ENCODE results near the gene LUM. TPM values are rescaled to one million over a fixed set of nuclear protein-coding genes. Genes with fewer than 3 reads are reported as not detected.

LUM gene
- total and polyA plus RNA-seq, 2 of the 4 experiments (the other 2 are of a cell fraction), result 50.0 to 70.5 TPM

- no peak overlapping the region for H2BK120ac ChIP-seq (ENCODE audit: low read depth, low read length)
- H3K27ac ChIP-seq (ENCODE audit: insufficient read depth, low read length), result no peak overlapping the region
- H2BK15ac ChIP-seq (ENCODE audit: low read depth, low read length), result no peak overlapping the region
- DNase-seq (no peak), ATAC-seq (ENCODE audit: low read depth) (no peak)
- no peaks in the 10 kb centered on the region for H3K79me1 ChIP-seq (ENCODE audit: low read depth in 1 of 2, low read length in 2 of 2)
- H3K36me3 ChIP-seq (ENCODE audit: control insufficient read depth, insufficient read depth, low read length), result no peaks in the 10 kb centered on the region
- no peak overlapping the region for H3K18ac ChIP-seq (ENCODE audit: low read depth, low read length)
- no peak for TF ChIP-seq POLR2A (IDR thresholded peaks at IDR 0.05; ENCODE audit: low read depth, low read length)
- TF ChIP-seq, protein P1, sequence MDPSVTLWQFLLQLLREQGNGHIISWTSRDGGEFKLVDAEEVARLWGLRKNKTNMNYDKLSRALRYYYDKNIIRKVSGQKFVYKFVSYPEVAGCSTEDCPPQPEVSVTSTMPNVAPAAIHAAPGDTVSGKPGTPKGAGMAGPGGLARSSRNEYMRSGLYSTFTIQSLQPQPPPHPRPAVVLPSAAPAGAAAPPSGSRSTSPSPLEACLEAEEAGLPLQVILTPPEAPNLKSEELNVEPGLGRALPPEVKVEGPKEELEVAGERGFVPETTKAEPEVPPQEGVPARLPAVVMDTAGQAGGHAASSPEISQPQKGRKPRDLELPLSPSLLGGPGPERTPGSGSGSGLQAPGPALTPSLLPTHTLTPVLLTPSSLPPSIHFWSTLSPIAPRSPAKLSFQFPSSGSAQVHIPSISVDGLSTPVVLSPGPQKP (IDR thresholded peaks at IDR 0.05; ENCODE audit: borderline replicate concordance, low read depth, low read length), result no peak
- no peak for TF ChIP-seq MAFK (IDR thresholded peaks at IDR 0.05; ENCODE audit: low read depth, low read length)
- TF ChIP-seq MXI1 (IDR thresholded peaks at IDR 0.05; ENCODE audit: borderline replicate concordance, low read depth, low read length), result no peak
- no peak for TF ChIP-seq MAZ (IDR thresholded peaks at IDR 0.05; ENCODE audit: borderline replicate concordance, low read depth, low read length)
- no peak for TF ChIP-seq BHLHE40 (IDR thresholded peaks at IDR 0.05; ENCODE audit: low read depth, low read length)
- no peak for TF ChIP-seq FOS (IDR thresholded peaks at IDR 0.05; ENCODE audit: low read depth, low read length)
- no peak for TF ChIP-seq CEBPB (IDR thresholded peaks at IDR 0.05; ENCODE audit: low read depth, low read length)
- TF ChIP-seq NFE2L2 (IDR thresholded peaks at IDR 0.05; ENCODE audit: low read depth, low read length), result no peak
- TF ChIP-seq USF2 (IDR thresholded peaks at IDR 0.05; ENCODE audit: low read depth, low read length), result no peak
- TF ChIP-seq RAD21 (IDR thresholded peaks at IDR 0.05; ENCODE audit: low read length), result no peak
- TF ChIP-seq RCOR1 (IDR thresholded peaks at IDR 0.05; ENCODE audit: insufficient replicate concordance, low read length), result no peak
- no peak for TF ChIP-seq SMC3 (IDR thresholded peaks at IDR 0.05; ENCODE audit: low read depth, low read length)
- no peak for TF ChIP-seq CHD1 (IDR thresholded peaks at IDR 0.05; ENCODE audit: low read depth, low read length)
- no peak for TF ChIP-seq RFX5 (IDR thresholded peaks at IDR 0.05; ENCODE audit: low read depth, low read length)
- TF ChIP-seq CTCF (conservative IDR thresholded peaks at IDR 0.05; ENCODE audit: low read depth, low read length), result no peak
- H3K4ac ChIP-seq (ENCODE audit: low read depth, low read length), result no peak overlapping the region
- H4K20me1 ChIP-seq (ENCODE audit: insufficient read depth, low read length), result no peaks in the 10 kb centered on the region
- ChIA-PET POLR2A (ENCODE audit: unreplicated experiment) (no interaction called here), CTCF (interaction anchor here (0.6 kb wide), 1 partner anchor 41 kb away, joined by 3 read pairs; no protein-coding TSS in a partner anchor)
- H2AFZ ChIP-seq (replicated peaks; ENCODE audit: low read length, poor library complexity), result no peak overlapping the region
- no peak overlapping the region for H4K5ac ChIP-seq (ENCODE audit: low read depth, low read length)
- in situ Hi-C loops (cut with MboI; ENCODE audit: low sequenced_read_pairs) (no loop called here), dilution Hi-C loops (cut with HindIII; ENCODE audit: low sequenced_read_pairs, unreplicated experiment) (no loop called here), intact Hi-C loops (cut with micrococcal nuclease) (no loop called here)
- no TSS peak for BruUV-seq (replicated peaks)
- H3K9me1 ChIP-seq (ENCODE audit: insufficient read depth, low read length), result no peaks in the 10 kb centered on the region
- no peak overlapping the region for H2BK5ac ChIP-seq (ENCODE audit: low read depth, low read length, poor library complexity, severe bottlenecking)
- no peak overlapping the region for H3K4me2 ChIP-seq (ENCODE audit: low read depth, low read length)
- no peaks in the 10 kb centered on the region for H3K9me3 ChIP-seq (ENCODE audit: control insufficient read depth, insufficient read depth, low read length)
- H3K27me3 ChIP-seq (ENCODE audit: control insufficient read depth, insufficient read depth, low read length), result no peaks in the 10 kb centered on the region
- no peak overlapping the region for H4K91ac ChIP-seq (ENCODE audit: insufficient read depth, low read depth, low read length)
- H2BK20ac ChIP-seq (ENCODE audit: low read depth, low read length), result no peak overlapping the region
- no peak overlapping the region for H3K14ac ChIP-seq (replicated peaks; ENCODE audit: low read depth, low read length)
- H2AK5ac ChIP-seq (ENCODE audit: low read depth, low read length), result no peak overlapping the region
- no peaks in the 10 kb centered on the region for H3K4me1 ChIP-seq (ENCODE audit: control insufficient read depth, insufficient read depth, low read length)
- H3K4me3 ChIP-seq (ENCODE audit: insufficient read depth, low read depth, low read length), result no peak overlapping the region
- H3K23ac ChIP-seq (ENCODE audit: low read depth, low read length), result no peak overlapping the region
- H3K9ac ChIP-seq (ENCODE audit: low read depth, low read length), result no peak overlapping the region
- no peak overlapping the region for H4K8ac ChIP-seq (ENCODE audit: low read depth in 2 of 2, low read length in 2 of 2)
- H2AK9ac ChIP-seq (replicated peaks; ENCODE audit: low read depth, low read length, poor library complexity), result no peak overlapping the region
- WGBS, 2 experiments (ENCODE audit: extremely low coverage in 2 of 2, insufficient read length in 1 of 2), result no CpG with 5 or more reads among the region's 1 CpG
- H3K56ac ChIP-seq (ENCODE audit: extremely low read depth, insufficient read depth, low read length), result no peak overlapping the region
Measured at GRCh38 chr12:91061091-91061490, 50.2 kb downstream of the LUM start.
